ENCODE measurements around the gene LSS.

GRCh38 chr21:46187261-46187660, 41.3 kb downstream of the LSS start:
- TF ChIP-seq, protein P1, sequence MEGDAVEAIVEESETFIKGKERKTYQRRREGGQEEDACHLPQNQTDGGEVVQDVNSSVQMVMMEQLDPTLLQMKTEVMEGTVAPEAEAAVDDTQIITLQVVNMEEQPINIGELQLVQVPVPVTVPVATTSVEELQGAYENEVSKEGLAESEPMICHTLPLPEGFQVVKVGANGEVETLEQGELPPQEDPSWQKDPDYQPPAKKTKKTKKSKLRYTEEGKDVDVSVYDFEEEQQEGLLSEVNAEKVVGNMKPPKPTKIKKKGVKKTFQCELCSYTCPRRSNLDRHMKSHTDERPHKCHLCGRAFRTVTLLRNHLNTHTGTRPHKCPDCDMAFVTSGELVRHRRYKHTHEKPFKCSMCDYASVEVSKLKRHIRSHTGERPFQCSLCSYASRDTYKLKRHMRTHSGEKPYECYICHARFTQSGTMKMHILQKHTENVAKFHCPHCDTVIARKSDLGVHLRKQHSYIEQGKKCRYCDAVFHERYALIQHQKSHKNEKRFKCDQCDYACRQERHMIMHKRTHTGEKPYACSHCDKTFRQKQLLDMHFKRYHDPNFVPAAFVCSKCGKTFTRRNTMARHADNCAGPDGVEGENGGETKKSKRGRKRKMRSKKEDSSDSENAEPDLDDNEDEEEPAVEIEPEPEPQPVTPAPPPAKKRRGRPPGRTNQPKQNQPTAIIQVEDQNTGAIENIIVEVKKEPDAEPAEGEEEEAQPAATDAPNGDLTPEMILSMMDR (IDR thresholded peaks at IDR 0.05): no peak
- no peak for TF ChIP-seq POLR2A (IDR thresholded peaks at IDR 0.05)
